ENCODE measurements around the gene HLA-DOB.

Gene HLA-DOB

GRCh38 chr6:32852844-32853540, 36.2 kb upstream of the HLA-DOB start:
- peak overlapping the region; percentile 18 for H3K9ac ChIP-seq (ENCODE audit: low read length)
- H3K4me1 ChIP-seq (ENCODE audit: control insufficient read depth, insufficient read depth, low read length) = peaks cover 11% of the 10 kb centered on the region
- no peaks in the 10 kb centered on the region for H3K9me3 ChIP-seq (ENCODE audit: control insufficient read depth, insufficient read depth, low read depth, low read length)
- no peak overlapping the region for H3K27ac ChIP-seq (ENCODE audit: low read depth, low read length)
- peak overlapping the region; percentile 90 for H3K4me3 ChIP-seq (ENCODE audit: low read depth, low read length)
- H3K27me3 ChIP-seq (ENCODE audit: control insufficient read depth, insufficient read depth, low read length) = peaks cover 85% of the 10 kb centered on the region
- H3K36me3 ChIP-seq (ENCODE audit: control insufficient read depth, insufficient read depth, low read length) = no peaks in the 10 kb centered on the region; the same call in 1 of the 2 replicates

GRCh38 chr6:32852018-32852843, 35.4 kb upstream of the HLA-DOB start:
- peak overlapping the region; percentile 90 for H3K4me3 ChIP-seq (ENCODE audit: low read depth, low read length)
- no peak overlapping the region for H3K9ac ChIP-seq (ENCODE audit: low read length)
- H3K36me3 ChIP-seq (ENCODE audit: control insufficient read depth, insufficient read depth, low read length) = peaks cover 2% of the 10 kb centered on the region; the same call in 1 of the 2 replicates
- no peaks in the 10 kb centered on the region for H3K9me3 ChIP-seq (ENCODE audit: control insufficient read depth, insufficient read depth, low read depth, low read length)
- peaks cover 11% of the 10 kb centered on the region for H3K4me1 ChIP-seq (ENCODE audit: control insufficient read depth, insufficient read depth, low read length)
- H3K27me3 ChIP-seq (ENCODE audit: control insufficient read depth, insufficient read depth, low read length) = peaks cover 84% of the 10 kb centered on the region
- no peak overlapping the region for H3K27ac ChIP-seq (ENCODE audit: low read depth, low read length)

DNA sequence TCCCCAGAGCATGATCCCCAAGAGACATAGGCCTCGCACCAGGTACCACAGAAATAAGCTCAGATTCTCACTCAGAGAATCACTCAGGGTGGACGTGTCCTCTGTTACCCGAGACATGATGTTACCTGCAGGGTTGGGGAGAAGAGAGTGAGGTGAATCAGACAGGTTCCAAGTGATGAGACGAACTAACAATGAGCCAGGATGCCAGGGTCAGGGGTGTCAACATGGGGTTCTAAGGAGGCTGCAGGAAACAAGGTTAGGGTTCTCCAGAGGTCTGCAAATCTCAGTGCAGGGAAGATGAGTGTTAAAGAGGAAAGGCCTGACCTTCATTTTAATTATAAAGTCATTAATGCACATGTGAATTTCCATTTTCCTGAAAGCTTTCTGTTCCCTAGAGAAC, 34.2 kb upstream of the HLA-DOB start:
- Histone ChIP-seq H3K4me1 (ENCODE audit: control insufficient read depth, insufficient read depth, low read length) (peaks cover 11% of the 10 kb centered on the region), H3K9me3 (ENCODE audit: control insufficient read depth, insufficient read depth, low read depth, low read length) (no peaks in the 10 kb centered on the region), H3K27ac (ENCODE audit: low read depth, low read length) (no peak overlapping the region), H3K9ac (ENCODE audit: low read length) (no peak overlapping the region), H3K36me3 (ENCODE audit: control insufficient read depth, insufficient read depth, low read length) (peaks cover 8% of the 10 kb centered on the region; the same call in 1 of the 2 replicates), H3K27me3 (ENCODE audit: control insufficient read depth, insufficient read depth, low read length) (peaks cover 82% of the 10 kb centered on the region), H3K4me3 (ENCODE audit: low read depth, low read length) (no peak overlapping the region)

GRCh38 chr6:32849126-32849525, 32.3 kb upstream of the HLA-DOB start:
- H3K36me3 ChIP-seq (ENCODE audit: control insufficient read depth, insufficient read depth, low read length) = peaks cover 8% of the 10 kb centered on the region; the same call in 1 of the 2 replicates
- H3K9ac ChIP-seq (ENCODE audit: low read length) = no peak overlapping the region
- H3K4me3 ChIP-seq (ENCODE audit: low read depth, low read length) = no peak overlapping the region
- peaks cover 11% of the 10 kb centered on the region for H3K4me1 ChIP-seq (ENCODE audit: control insufficient read depth, insufficient read depth, low read length)
- H3K27me3 ChIP-seq (ENCODE audit: control insufficient read depth, insufficient read depth, low read length) = peaks cover 82% of the 10 kb centered on the region
- H3K9me3 ChIP-seq (ENCODE audit: control insufficient read depth, insufficient read depth, low read depth, low read length) = no peaks in the 10 kb centered on the region
- H3K27ac ChIP-seq (ENCODE audit: low read depth, low read length) = no peak overlapping the region

GRCh38 chr6:32847795-32848194, 31.0 kb upstream of the HLA-DOB start:
- H3K9me3 ChIP-seq (ENCODE audit: control insufficient read depth, insufficient read depth, low read depth, low read length) = no peaks in the 10 kb centered on the region
- H3K9ac ChIP-seq (ENCODE audit: low read length) = no peak overlapping the region
- H3K4me1 ChIP-seq (ENCODE audit: control insufficient read depth, insufficient read depth, low read length) = peaks cover 11% of the 10 kb centered on the region
- H3K4me3 ChIP-seq (ENCODE audit: low read depth, low read length) = no peak overlapping the region
- peaks cover 83% of the 10 kb centered on the region for H3K27me3 ChIP-seq (ENCODE audit: control insufficient read depth, insufficient read depth, low read length)
- no peak overlapping the region for H3K27ac ChIP-seq (ENCODE audit: low read depth, low read length)
- H3K36me3 ChIP-seq (ENCODE audit: control insufficient read depth, insufficient read depth, low read length) = peaks cover 8% of the 10 kb centered on the region; the same call in 1 of the 2 replicates

- peaks cover 3% of the 10 kb centered on the region; the same call in 1 of the 2 replicates for H3K4me1 ChIP-seq (ENCODE audit: control insufficient read depth, insufficient read depth, low read length)
These were observed 30.2 kb upstream of the HLA-DOB start for GRCh38 chr6:32847004-32847403.

GRCh38 chr6:32845384-32845884, 28.6 kb upstream of the HLA-DOB start:
- Histone ChIP-seq H3K4me1 (ENCODE audit: control insufficient read depth, insufficient read depth, low read length) (peaks cover 3% of the 10 kb centered on the region; the same call in 1 of the 2 replicates), H3K27me3 (ENCODE audit: control insufficient read depth, insufficient read depth, low read length) (peaks cover 78% of the 10 kb centered on the region), H3K9ac (ENCODE audit: low read length) (no peak overlapping the region), H3K4me3 (ENCODE audit: low read depth, low read length) (no peak overlapping the region), H3K9me3 (ENCODE audit: control insufficient read depth, insufficient read depth, low read depth, low read length) (no peaks in the 10 kb centered on the region), H3K36me3 (ENCODE audit: control insufficient read depth, insufficient read depth, low read length) (peaks cover 8% of the 10 kb centered on the region; the same call in 1 of the 2 replicates), H3K27ac (ENCODE audit: low read depth, low read length) (no peak overlapping the region)

More at GRCh38 chr6:32847004-32847403, 30.2 kb upstream of the HLA-DOB start:
- no peak overlapping the region for H3K27ac ChIP-seq (ENCODE audit: low read depth, low read length)
- H3K36me3 ChIP-seq (ENCODE audit: control insufficient read depth, insufficient read depth, low read length) = peaks cover 8% of the 10 kb centered on the region; the same call in 1 of the 2 replicates
- no peak overlapping the region for H3K4me3 ChIP-seq (ENCODE audit: low read depth, low read length)
- H3K9me3 ChIP-seq (ENCODE audit: control insufficient read depth, insufficient read depth, low read depth, low read length) = no peaks in the 10 kb centered on the region
- peaks cover 83% of the 10 kb centered on the region for H3K27me3 ChIP-seq (ENCODE audit: control insufficient read depth, insufficient read depth, low read length)
- no peak overlapping the region for H3K9ac ChIP-seq (ENCODE audit: low read length)

- H3K4me3 ChIP-seq (ENCODE audit: low read depth, low read length) = peak overlapping the region; percentile 75
- H3K4me1 ChIP-seq (ENCODE audit: control insufficient read depth, insufficient read depth, low read length) = peaks cover 3% of the 10 kb centered on the region; the same call in 1 of the 2 replicates
- H3K9ac ChIP-seq (ENCODE audit: low read length) = no peak overlapping the region
- H3K27me3 ChIP-seq (ENCODE audit: control insufficient read depth, insufficient read depth, low read length) = peaks cover 77% of the 10 kb centered on the region
- no peak overlapping the region for H3K27ac ChIP-seq (ENCODE audit: low read depth, low read length)
- H3K9me3 ChIP-seq (ENCODE audit: control insufficient read depth, insufficient read depth, low read depth, low read length) = no peaks in the 10 kb centered on the region
- peaks cover 8% of the 10 kb centered on the region; the same call in 1 of the 2 replicates for H3K36me3 ChIP-seq (ENCODE audit: control insufficient read depth, insufficient read depth, low read length)
These were observed 28.1 kb upstream of the HLA-DOB start for GRCh38 chr6:32844839-32845383.

GRCh38 chr6:32843979-32844838, 27.4 kb upstream of the HLA-DOB start, which contains the start of gene PSMB8:
PSMB8 (minus strand) TSS chr6:32844047; CDS start chr6:32843996, 51 bp downstream.
- H3K4me1 ChIP-seq (ENCODE audit: control insufficient read depth, insufficient read depth, low read length) = peaks cover 3% of the 10 kb centered on the region; the same call in 1 of the 2 replicates

More at GRCh38 chr6:32843979-32844838, 27.4 kb upstream of the HLA-DOB start, which contains the start of gene PSMB8:
- Histone ChIP-seq H3K36me3 (ENCODE audit: control insufficient read depth, insufficient read depth, low read length) (peaks cover 8% of the 10 kb centered on the region; the same call in 1 of the 2 replicates), H3K9ac (ENCODE audit: low read length) (peak within 1 kb of the TSS; percentile 45), H3K9me3 (ENCODE audit: control insufficient read depth, insufficient read depth, low read depth, low read length) (no peaks in the 10 kb centered on the region), H3K4me3 (ENCODE audit: low read depth, low read length) (peak within 1 kb of the TSS; percentile 75), H3K27me3 (ENCODE audit: control insufficient read depth, insufficient read depth, low read length) (peaks cover 75% of the 10 kb centered on the region), H3K27ac (ENCODE audit: low read depth, low read length) (no peak within 1 kb of the TSS)
